ENCODE results near the gene SGSM2. TPM values are rescaled to one million over a fixed set of nuclear protein-coding genes. Genes with fewer than 3 reads are reported as not detected.

The SGSM2 gene
- total and polyA plus RNA-seq, 2 of the 13 experiments (the other 11 are each of a cell fraction or from before 2014, with no cell fraction given): 30.4 to 51.3 TPM

GRCh38 chr17:2396568-2397246 is 59.4 kb downstream of the SGSM2 start (continued):
- TF ChIP-seq ZNF431 (CRISPR knock-in tag; IDR thresholded peaks at IDR 0.05; ENCODE audit: borderline replicate concordance, low read depth) (no peak), PAF1 (CRISPR knock-in tag; IDR thresholded peaks at IDR 0.05) (no peak), ARNTL (CRISPR knock-in tag; IDR thresholded peaks at IDR 0.05) (peak; percentile 53; the same call in 1 of the 2 replicates), BCL3 (CRISPR knock-in tag; IDR thresholded peaks at IDR 0.05) (no peak), ZNF251 (CRISPR knock-in tag; IDR thresholded peaks at IDR 0.05) (no peak), ZNF562 (CRISPR knock-in tag; IDR thresholded peaks at IDR 0.05; ENCODE audit: borderline replicate concordance) (no peak), MAF1 (CRISPR knock-in tag; IDR thresholded peaks at IDR 0.05; ENCODE audit: borderline replicate concordance) (no peak), ZNF672 (CRISPR knock-in tag; IDR thresholded peaks at IDR 0.05) (no peak), HNRNPLL (IDR thresholded peaks at IDR 0.05; ENCODE audit: low read depth, low read length, poor library complexity, severe bottlenecking) (peak; percentile 68), GZF1 (CRISPR knock-in tag; IDR thresholded peaks at IDR 0.05) (no peak), ZNF383 (CRISPR knock-in tag; IDR thresholded peaks at IDR 0.05; ENCODE audit: borderline replicate concordance) (no peak), ZBTB25 (CRISPR knock-in tag; IDR thresholded peaks at IDR 0.05) (peak; percentile 38; the same call in 1 of the 2 replicates), AKAP8 (CRISPR knock-in tag; IDR thresholded peaks at IDR 0.05) (0 out of 2 replicates have a peak, but pooled peaks have one; percentile 66), AKNA (CRISPR knock-in tag; IDR thresholded peaks at IDR 0.05; ENCODE audit: borderline replicate concordance) (no peak), ZNF282 (IDR thresholded peaks at IDR 0.05; ENCODE audit: partially characterized antibody) (no peak), CERS6 (CRISPR knock-in tag; IDR thresholded peaks at IDR 0.05) (no peak), ZNF496 (CRISPR knock-in tag; IDR thresholded peaks at IDR 0.05; ENCODE audit: insufficient replicate concordance) (no peak), ZMAT3 (CRISPR knock-in tag; conservative IDR thresholded peaks at IDR 0.05) (no peak), ZNF552 (CRISPR knock-in tag; IDR thresholded peaks at IDR 0.05; ENCODE audit: borderline replicate concordance) (no peak), ZNF20 (CRISPR knock-in tag; IDR thresholded peaks at IDR 0.05) (no peak)
- TF ChIP-seq, protein P1, sequence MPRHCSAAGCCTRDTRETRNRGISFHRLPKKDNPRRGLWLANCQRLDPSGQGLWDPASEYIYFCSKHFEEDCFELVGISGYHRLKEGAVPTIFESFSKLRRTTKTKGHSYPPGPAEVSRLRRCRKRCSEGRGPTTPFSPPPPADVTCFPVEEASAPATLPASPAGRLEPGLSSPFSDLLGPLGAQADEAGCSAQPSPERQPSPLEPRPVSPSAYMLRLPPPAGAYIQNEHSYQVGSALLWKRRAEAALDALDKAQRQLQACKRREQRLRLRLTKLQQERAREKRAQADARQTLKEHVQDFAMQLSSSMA (CRISPR knock-in tag; IDR thresholded peaks at IDR 0.05): 0 out of 2 replicates have a peak, but pooled peaks have one; percentile 53

All from HepG2 (cell line).